Stimulated activated CD8-positive, alpha-beta memory T cell treated with anti-CD3 and anti-CD28 coated beads, Interleukin-4, amount 100 ng/mL, for 4 hours (primary cell): ENCODE data around the gene NLGN2.
A peak's percentile ranks its signal among the peaks of the same experiment; 100 is the strongest.

Experiments
- DNase-seq, 2 donors: peaks; one replicate each; pipeline ENCODE4 v3.0.0-alpha.2; 2020; ENCODE audit warnings: low read depth in 2 of 2, low spot score in 1 of 2

Gene NLGN2

DNA sequence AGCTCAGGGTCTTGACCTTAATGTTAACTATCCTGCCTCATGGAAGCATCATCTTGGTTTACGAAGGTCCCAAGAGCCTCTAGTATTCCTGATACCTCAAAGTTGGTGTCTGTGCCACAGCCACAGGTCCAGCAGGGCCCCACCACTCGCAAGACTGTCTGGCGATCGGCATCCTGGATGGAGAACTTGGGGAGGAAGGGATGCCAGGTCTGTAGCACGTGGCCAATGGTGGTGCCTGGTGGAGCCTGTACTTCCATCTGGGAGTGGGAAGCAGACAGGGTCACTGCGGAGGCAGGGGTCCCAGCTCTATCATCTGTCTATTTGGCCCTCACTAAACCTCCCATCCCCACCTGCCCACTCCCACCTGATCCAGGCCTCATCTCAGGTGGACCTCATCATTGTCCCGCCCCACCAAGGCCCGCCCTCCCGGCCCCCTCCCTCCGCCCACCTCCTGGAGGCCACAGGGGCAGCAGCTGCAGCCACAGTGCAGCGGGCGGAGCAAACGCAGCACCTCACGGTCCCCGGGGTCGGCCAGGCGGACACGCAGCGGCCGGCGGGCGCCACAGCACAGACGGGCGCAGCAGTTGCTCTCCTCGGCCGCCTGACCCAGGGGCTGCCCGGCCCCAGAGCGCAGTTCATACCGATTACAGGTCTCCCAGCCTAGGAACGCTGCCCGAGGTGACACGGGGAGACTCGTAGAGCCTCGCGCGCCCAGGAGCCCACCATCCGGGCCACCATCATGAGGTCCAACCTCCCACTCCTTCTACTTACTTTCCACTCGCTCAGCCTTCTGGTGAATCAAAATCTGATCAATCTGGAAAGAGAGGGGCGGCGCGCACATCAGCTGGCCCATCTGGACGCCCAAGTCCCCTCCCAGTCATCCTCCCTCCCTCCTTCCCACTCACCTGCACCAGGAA, 14.7 kb upstream of the NLGN2 start:
- DNase-seq: no peak

DNA sequence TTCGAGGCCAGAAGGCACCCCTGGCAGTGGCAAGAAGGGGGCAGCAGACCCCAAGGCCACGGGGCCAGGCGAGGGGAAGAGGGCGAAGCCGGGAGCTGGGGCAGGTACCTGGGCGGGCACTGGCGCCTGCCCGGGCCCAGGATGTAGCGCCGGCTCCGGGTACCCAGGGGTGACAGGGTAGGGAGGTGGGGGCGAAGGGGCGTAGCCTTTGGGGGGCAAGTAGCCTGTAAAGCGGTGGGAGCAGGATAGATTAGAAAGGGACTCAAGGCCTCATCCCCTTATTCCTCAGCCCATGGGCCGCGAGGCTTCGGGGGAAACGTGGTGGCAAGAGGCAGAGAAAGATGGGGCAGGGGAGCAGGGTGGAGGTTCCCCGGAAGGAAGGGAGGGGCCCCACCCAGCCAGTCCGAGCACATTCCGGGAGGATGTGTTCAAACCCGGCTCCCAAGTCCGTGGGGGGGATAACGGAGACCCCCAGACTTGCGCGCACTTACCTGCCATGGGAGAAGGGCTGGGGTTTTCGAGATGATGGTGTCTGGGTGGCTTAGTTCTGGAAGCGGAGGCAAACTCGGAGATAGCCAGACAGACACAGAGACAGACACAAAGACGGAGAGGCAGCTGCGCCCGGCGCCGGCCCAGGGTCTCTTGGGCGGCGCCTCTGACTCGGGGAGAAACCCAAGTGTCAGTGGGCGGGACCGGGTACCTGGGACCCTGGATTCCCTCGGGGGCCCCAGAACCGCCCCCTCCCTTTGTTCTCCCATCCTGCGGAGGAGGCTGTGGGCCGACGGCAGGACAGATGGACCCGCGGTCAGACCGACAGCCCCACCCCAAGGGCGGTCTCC, 13.8 kb upstream of the NLGN2 start:
- peak; percentile 20 to 40 for DNase-seq

DNA sequence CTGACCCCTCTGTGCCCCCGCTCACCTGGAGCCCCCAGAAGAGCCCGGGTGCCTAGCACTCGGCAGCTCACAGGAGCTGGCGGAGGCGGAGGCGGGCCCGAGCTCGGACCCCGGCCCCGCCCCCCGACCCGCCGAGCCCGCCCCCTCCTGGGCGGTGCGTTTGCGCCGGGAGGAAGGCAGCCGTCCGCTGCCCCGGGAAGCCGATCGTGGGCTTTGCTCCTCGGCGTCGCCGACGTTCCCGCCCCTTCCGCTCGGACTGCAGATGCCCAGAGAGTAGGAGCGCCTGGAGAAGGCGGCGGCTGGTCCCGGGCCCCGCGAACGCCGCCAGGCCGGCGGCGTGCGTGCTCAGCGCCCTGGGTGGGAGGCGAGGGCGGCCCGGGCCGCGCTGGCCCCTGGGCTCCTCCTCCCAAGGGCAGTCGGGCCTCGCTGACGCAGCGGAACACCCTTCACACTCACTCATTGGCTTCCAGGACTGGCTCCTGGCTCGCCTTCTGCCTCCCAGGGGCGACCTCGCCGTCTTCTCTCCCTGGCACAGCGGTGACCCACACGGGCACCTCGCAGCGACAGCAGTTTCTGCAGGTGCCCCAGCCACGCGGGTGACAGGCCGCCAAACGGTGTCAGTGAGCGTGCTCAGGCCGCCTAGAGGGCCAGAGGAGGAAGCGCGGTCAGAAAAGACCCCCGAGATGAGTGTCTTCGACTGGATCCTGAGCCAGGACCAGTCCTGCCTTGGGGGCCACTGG, 13.0 kb upstream of the NLGN2 start, which contains the start of gene PLSCR3:
Gene PLSCR3, minus strand, starts transcription at position 74 of the 740 bp plus-strand sequence. CDS start 415 bp downstream, outside the sequence.
- peak; percentile 51 to 66 for DNase-seq

DNA sequence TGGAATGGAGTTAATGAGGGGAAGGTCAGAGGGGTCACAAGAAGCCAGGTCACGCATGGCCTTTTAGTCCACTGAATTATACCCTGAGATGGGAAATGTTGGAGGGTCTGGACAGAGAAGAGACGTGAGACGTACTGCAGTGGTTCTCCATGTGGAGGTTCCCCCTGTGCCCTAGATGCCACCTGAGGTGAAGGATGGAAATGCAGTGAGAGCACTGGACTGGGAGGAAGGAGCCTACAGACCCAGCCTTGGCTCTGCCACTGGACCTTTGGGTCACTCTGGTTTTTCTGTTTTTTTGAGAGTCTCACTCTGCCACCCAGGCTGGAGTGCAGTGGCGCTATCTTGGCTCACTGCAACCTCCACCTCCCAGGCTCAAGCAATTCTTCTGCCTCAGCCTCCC, 11.5 kb upstream of the NLGN2 start:
- no peak for DNase-seq

DNA sequence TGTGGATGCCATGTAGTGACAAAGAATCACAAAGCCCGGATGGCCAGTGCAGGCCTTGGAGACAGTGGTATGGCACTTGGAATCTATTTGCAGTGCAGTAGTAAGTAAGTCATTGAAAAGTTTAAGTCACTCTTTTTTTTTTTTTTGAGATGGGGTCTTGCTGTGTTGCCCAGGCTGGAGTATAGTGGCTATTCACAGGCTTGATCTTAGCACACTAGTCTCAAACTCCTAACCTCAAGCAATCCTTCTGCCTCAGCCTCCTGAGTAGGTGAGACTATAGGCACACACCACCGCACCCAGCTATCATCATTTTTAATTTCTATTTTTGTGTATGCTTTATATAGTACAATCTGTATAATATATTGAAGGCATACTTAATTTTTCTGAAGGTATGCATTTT, 9.0 kb upstream of the NLGN2 start:
- DNase-seq: no peak

DNA sequence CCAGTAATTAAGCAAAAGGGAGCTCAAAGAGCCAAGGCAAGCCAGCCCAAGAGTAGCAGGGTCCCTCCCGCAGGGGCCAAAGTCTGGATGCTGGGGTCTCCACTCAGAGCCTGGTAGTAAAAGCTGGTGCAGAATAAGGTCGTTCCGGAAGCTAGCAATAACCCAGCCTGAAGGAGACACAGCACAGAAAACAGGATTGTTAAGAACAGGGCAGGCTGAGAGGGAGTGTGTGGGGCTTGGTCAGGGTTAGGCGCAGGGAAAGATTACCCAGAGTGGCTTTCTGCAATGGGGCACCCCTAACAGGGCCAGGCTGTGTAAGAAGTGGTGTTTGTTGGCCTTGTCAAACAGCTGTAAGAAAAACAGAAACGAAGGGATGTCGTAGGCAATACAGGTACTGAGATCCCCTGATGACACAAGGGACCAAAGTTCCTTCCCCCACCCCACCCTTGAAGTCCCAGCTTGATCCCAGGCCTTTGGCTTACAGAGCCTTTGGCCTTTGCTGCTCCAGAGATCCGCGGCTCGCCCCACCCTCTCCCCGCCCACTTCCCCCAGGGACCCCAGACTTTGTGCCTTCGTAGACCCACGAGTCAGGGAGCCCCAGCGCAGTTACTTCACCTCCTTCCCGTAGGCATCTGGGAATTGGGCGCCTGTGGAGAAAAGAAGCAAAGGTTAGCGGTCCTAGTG, 4.5 kb upstream of the NLGN2 start:
- no peak for DNase-seq

DNA sequence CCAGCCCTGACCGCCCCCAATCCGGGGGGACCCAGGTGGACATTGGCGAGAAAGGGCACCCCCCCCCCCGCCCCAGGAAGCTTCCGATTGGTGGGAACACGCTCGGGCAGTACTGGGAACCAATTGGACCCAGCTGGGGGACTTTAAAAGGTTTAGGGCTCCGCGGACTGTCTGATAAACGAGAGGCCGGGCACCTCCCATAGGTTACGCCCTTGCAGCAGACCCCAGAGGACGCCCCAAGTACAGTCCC, 4.0 kb upstream of the NLGN2 start:
- DNase-seq: no peak

DNA sequence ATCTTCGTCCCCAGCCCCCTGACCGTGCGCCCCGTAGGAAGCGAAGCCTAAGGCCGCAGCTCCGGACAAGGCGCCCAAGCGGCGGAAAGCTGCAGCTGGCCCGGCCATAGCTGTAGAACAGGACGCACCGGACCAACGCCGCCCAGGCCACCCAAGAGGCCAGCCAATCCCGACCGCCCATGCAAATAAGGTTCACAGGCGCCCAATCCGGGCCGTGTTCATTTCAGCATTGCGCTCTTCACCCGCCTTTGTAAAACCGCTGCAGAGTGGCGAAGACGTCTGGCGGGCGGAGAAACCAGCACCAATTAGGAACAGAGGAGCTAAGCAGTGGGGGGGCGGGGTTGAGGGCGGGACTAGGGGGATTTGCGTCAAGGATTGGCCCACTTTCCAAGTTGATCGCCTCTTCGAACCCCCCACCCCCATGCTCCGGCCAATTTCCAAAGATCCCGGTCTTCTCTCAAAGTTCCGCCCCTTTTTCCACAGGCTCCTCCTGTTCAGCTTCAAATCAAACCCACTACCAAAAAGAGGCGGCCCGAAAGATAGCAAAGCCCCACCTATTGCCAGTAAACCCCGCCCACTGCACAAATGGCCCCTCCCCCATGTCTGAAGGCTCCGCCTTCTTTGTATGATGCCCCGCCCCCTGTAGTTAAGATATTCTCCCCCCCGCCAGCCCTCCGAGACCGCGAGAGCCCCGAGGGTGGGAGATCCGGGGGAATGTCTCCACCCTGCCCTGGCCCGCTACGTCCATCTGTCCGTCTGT, 3.5 kb upstream of the NLGN2 start, which contains the start of gene TMEM256:
Gene TMEM256, minus strand, starts transcription at position 121 of the 760 bp plus-strand sequence. Its CDS starts 13 bp downstream, at position 108.
- peak; percentile 92 to 93 for DNase-seq

DNA sequence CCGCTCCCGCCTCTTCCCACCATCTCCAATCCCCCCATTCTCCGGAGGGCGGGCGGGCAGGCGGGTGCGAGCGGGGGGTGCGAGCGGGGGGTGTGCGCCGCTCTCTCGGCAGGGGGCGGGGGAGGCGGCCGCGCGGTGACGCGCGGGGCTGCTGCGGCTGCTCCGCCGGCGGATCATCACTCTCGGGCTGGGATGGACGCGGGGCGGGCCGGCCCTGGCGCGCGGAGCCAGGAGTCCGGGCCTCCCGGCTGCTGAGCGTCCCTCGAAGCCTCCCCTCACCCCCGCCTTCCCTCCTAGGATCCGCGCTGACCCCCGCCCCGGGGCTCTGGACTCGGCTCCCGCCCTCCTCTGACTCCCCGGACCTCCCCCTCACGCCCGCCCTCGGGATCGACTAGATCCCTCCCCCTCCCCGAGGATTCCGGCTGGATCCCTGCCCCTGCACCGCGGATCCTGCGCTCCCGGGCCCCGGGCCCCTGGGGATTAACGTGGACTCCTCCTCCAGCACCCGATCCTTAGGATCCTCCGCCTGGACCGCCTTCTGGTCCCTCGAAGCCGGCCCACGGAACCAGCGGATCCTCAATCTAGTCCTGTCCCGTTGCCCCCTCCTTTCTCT, 2.8 kb upstream of the NLGN2 start:
- peak in 1 of 2 donors; percentile 43 for DNase-seq

DNA sequence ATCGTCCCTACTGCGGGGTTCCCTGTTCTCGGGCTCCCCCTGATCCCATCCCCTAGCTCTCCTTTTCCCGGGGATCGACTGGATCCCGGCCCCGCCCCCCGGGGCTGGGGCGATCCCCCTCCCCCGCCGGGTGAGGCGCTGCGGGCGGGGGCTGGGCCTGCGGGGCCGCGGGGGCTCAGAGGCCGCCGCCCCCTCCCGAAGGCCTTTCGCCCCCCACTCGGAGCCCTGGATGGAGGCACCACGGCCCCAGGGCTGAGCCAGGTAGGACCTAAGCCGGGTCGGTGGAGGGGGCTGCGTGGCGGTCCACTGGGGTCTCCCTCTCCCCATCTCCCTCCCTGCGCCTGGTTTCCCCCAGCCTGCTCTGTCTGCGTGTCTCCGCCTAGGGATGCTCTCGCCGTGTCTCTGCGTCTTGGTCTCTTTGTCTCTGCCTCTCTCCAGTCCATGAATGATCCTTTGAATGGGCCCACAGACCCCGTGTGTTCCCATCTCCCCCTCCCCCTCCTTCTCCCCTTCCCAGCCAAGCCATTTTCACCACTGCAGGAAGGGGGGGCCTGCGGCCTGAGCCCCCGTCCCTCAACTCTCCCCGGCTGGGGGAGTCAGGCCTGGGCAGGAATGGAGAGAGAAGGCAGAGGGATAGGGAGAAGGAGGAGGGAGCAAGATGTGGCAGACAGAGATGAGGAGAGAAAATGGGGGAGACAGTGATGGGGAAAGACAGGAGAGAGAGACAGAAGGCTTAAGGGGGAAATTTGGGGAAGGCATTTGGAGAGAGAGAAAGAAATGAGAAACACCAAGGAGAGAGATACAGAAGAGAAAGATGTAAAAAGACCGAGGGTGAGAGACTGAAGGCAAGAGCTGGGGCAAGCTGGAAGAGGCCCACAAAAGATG, 2.1 kb upstream of the NLGN2 start:
- no peak for DNase-seq

DNA sequence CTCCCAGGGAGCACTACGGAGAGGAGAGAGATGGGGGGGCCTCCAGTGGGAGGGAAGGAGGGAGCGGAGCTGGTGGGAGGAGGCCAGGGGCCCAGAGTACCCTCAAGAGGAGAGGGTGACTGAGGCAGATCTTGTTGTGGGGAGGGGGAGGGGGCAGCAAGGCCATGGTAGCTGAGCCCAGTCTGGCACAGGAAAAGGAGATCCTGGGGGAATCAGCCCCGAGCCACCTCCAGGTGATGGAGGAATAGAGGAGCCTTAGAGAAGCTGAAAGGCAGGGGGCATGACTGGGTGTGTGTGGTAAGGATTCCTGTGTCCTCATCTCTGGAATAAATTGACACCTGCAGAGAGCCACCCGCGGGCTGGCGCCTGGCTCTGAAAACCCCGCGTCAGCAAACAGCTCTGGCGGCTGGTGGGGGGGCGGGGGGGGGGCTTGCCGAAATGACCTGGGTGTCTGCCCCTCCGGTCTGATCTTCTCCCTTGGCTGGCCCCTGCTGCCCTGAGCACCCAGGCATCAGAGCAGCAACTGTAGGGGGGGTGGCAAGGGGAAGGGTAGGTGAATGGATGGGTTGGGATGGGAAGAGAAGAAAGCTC, 1.3 kb upstream of the NLGN2 start:
- DNase-seq: no peak

DNA sequence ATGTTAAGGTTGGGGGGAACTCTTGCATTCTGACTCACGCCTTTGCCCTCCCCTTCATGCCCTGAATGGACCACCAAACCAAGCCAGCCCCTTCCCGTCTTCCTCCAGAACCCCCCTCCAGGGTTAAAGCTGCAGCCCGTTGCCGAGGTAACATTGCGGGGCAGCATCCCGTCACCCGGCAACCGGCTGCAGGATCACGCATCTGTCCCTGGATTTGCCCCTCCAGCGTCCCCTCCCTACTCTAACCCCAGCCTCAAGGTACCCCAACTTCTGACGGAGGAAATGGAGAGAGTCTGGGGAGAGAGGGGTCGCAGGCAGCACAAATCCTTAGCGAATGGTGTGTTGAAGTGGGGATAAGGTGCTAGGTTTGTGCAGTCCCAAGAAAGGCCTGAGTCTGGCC, 563 bp upstream of the NLGN2 start:
- no peak for DNase-seq

DNA sequence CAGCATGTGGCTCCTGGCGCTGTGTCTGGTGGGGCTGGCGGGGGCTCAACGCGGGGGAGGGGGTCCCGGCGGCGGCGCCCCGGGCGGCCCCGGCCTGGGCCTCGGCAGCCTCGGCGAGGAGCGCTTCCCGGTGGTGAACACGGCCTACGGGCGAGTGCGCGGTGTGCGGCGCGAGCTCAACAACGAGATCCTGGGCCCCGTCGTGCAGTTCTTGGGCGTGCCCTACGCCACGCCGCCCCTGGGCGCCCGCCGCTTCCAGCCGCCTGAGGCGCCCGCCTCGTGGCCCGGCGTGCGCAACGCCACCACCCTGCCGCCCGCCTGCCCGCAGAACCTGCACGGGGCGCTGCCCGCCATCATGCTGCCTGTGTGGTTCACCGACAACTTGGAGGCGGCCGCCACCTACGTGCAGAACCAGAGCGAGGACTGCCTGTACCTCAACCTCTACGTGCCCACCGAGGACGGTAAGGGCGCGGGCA, 645 bp downstream of the NLGN2 start:
- no peak for DNase-seq

DNA sequence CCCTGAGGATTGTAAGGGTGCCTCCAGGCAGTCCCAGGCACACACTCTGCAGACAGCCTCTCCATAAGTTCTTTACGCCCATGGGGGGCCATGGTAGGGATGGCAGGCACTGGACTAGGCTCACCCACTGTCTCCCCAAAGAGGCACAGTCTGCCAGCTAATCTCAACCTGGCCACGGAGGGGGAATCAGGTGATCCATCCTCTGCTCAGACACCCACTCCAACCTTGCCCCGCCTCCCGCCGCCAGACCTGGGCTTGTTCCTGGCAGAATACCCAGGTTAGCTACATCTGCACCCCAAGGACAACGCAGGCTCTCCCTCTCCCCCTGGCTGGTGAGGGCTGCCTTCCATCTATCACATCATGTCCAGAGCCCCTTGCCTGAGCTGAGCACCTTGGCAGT, 1.2 kb downstream of the NLGN2 start:
- no peak for DNase-seq

DNA sequence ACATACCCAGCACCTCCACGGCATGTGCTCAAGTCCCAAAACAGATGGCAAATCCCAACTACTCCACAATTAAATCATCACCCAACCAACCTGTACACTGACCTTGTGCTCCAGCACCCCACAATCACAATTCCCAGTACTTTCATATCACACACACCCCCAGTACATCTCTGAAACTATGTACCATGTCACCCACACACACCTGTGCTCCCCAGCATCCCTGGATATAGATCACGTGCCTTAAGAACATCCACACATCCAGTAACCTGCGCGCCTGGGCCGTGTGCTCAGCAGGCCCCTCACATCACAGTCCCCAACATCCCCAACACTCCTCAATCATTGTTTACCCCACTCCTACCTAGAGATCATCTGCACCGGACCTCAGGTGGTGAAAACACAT, 2.1 kb downstream of the NLGN2 start:
- DNase-seq: no peak

DNA sequence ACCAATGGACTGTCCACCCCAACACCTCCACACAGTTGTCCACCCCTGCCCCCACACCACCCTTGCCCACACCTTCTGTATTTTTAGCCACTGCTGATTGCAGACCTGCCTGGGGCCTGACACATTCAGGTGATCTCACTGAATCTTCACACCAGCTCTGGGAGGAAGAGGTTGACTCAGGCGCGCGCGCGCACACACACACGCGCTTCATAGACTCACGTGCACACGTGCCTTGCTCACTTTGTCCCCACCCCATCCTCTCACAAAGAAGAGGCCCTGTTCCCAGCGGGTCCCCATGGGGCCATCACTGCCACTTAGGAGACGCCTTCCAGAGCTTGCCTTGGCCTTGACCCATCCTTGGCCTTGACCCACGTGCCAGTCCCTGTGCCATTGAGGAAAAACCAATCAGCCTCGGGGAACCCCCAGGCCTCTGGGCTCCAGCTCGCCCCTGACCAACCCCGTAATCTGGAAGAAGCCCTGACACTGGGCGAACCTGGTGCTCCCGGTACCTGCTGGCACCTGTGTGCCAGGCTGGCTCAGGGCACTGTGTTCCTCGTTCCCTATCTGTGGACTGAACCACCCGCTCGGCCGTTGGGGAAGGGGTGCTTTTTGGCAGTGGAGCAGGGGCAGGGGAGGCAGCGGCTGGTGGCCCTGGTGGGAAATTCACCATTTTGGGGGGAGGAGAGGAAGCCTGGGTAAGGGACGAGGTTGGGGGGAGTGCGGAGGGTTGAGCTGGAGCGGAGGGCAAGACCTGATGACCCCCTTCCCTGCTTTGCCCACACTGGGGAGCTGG, 3.2 kb downstream of the NLGN2 start:
- no peak for DNase-seq

DNA sequence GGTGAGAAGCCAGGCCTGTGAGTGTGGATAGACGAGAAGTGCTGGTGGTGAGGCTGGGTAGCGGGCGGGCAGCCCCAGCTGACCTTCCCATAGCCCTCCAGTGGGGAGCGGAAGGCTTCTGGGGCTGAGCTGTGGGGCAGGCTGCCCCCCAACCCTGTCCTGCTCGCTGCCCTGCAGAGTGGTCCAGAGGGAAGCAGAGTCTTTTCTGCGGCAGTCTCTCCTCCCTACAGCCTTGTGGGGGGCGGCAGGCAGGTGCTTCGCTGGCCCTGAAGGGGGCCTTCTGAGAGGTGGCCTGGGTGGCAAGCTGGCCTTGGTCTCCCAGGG, 3.7 kb downstream of the NLGN2 start:
- DNase-seq: no peak
